HepG2 (cell line): ENCODE results near the gene ACADVL. TPM values are rescaled to one million over a fixed set of nuclear protein-coding genes. Genes with fewer than 3 reads are reported as not detected.

Experiments used
- ATAC-seq: fragments of 200-7000 bp; cut with Tn5 transposase; 3 replicates; pipeline ENCODE4 v1.9.1; 2020; ENCODE audit warnings: mild to moderate bottlenecking, moderate library complexity
- BruUV-seq: library from RNA; stranded (reverse); fragments of 400-500 nt; replicated peaks from 2 replicates; lab custom pipeline; 2021; lab: Mats Ljungman, UMichigan
- CTCF ChIA-PET: fragments of 300-600 bp; formaldehyde crosslinking; extraction: SDS; loops from one replicate; lab custom pipeline; 2021; ENCODE audit warnings: low total read pairs, inconsistent platforms, low intra/inter-chr PET ratio; lab: Yijun Ruan, JAX
- POLR2A ChIA-PET: fragments of 350-600 bp; sonication (Branson Sonifier 250); formaldehyde crosslinking; loops from one replicate; lab custom pipeline; 2020; ENCODE audit warnings: antibody characterized with exemption, inconsistent platforms; lab: Yijun Ruan, JAX
- DNase-seq: peaks from one replicate; pipeline ENCODE4 v3.0.0-alpha.2; 2015; ENCODE audit warnings: low spot score
- FAIRE-seq: peaks from 3 replicates; lab custom pipeline; 2011; peaks lifted over from hg19 to GRCh38; lab: Jason Lieb, UNC
- H2AFZ ChIP-seq: one replicate; pipeline ENCODE4 v1.6.1; 2011; ENCODE audit warnings: low read length, inconsistent platforms
- H3K27ac ChIP-seq: fragments of 300-600 bp; 3 replicates; pipeline ENCODE4 v1.8.0; 2011; ENCODE audit warnings: mixed run types, mild to moderate bottlenecking, mixed read lengths, low read length, inconsistent platforms; ENCODE audit not compliant: insufficient read depth; ENCODE audit errors: extremely low read length
- H3K27me3 ChIP-seq, 2 experiments: fragments of 200-600 bp in 1 of 2; 2 replicates in 1 of 2; 3 replicates in 1 of 2; pipeline versions ENCODE4 v1.6.0 to v1.8.0; 2011; ENCODE audit warnings: low read length in 2 of 2, mild to moderate bottlenecking in 2 of 2, moderate library complexity in 2 of 2, inconsistent platforms in 1 of 2; ENCODE audit not compliant: insufficient read depth in 2 of 2, control insufficient read depth in 1 of 2
- H3K36me3 ChIP-seq, 2 experiments: fragments of 200-600 bp in 1 of 2; replicated peaks in 1 of 2; 2 replicates in 1 of 2; 3 replicates in 1 of 2; pipeline versions ENCODE4 v1.5.1 to v1.8.0; 2011; ENCODE audit warnings: low read length in 2 of 2, inconsistent platforms in 1 of 2; ENCODE audit not compliant: insufficient read depth in 2 of 2, control insufficient read depth in 1 of 2
- H3K4me1 ChIP-seq: 2 replicates; pipeline ENCODE4 v1.5.1; 2012; ENCODE audit warnings: low read length, inconsistent platforms; ENCODE audit not compliant: insufficient read depth
- H3K4me2 ChIP-seq: 2 replicates; pipeline ENCODE4 v1.6.0; 2011; ENCODE audit warnings: low read depth, low read length, inconsistent platforms
- H3K4me3 ChIP-seq, 3 experiments: fragments of 200-600 bp in 1 of 3; sonication (generic), shearing (Covaris generic) in 1 of 3; replicated peaks in 1 of 3; 2 replicates each; pipeline ENCODE4 v1.5.1; 2011 to 2016; ENCODE audit warnings: low read length in 3 of 3, inconsistent platforms in 2 of 3, low read depth in 2 of 3, mild to moderate bottlenecking in 2 of 3, control low read depth in 1 of 3, mixed read lengths in 1 of 3; ENCODE audit not compliant: insufficient read depth in 1 of 3
- H3K79me2 ChIP-seq: one replicate; pipeline ENCODE4 v1.6.1; 2011; ENCODE audit warnings: low read length, inconsistent platforms; ENCODE audit not compliant: insufficient read depth
- H3K9ac ChIP-seq: 2 replicates; pipeline ENCODE4 v1.6.0; 2011; ENCODE audit warnings: mild to moderate bottlenecking, low read depth, low read length, inconsistent platforms; ENCODE audit not compliant: insufficient read depth
- H3K9me3 ChIP-seq: 2 replicates; pipeline ENCODE4 v1.5.1; 2012; ENCODE audit warnings: mild to moderate bottlenecking, low read length
- H4K20me1 ChIP-seq: 2 replicates; pipeline ENCODE4 v1.6.0; 2011; ENCODE audit warnings: inconsistent platforms, mild to moderate bottlenecking, low read length, moderate library complexity; ENCODE audit not compliant: insufficient read depth
- KLF9 ChIP-seq: IDR thresholded peaks from 2 replicates; pipeline ENCODE4 v1.6.1; 2016; ENCODE audit warnings: low read depth
- MAF1 ChIP-seq: sonication (generic); formaldehyde crosslinking; IDR thresholded peaks from 2 replicates; pipeline ENCODE4 v1.5.0; 2020; ENCODE audit warnings: missing genetic modification reagents, borderline replicate concordance
- MIER2 ChIP-seq: IDR thresholded peaks from 2 replicates; pipeline ENCODE4 v1.6.1; 2016; ENCODE audit warnings: missing biosample characterization, missing genetic modification reagents
- RORA ChIP-seq: sonication (generic); formaldehyde crosslinking; IDR thresholded peaks from 2 replicates; pipeline ENCODE4 v1.5.0; 2020; ENCODE audit warnings: mild to moderate bottlenecking, missing genetic modification reagents, moderate library complexity
- ZBTB38 ChIP-seq: sonication (generic); formaldehyde crosslinking; IDR thresholded peaks from 2 replicates; pipeline ENCODE4 v1.5.1; 2020; ENCODE audit warnings: mild to moderate bottlenecking, missing genetic modification reagents
- ZNF768 ChIP-seq: sonication (generic); formaldehyde crosslinking; IDR thresholded peaks from 2 replicates; pipeline ENCODE4 v1.4.0; 2020; ENCODE audit warnings: missing genetic modification reagents
- ZSCAN20 ChIP-seq: sonication (generic); formaldehyde crosslinking; IDR thresholded peaks from 2 replicates; pipeline ENCODE4 v1.4.0; 2020; ENCODE audit warnings: missing genetic modification reagents, mild to moderate bottlenecking, borderline replicate concordance
- ZSCAN22 ChIP-seq: sonication (generic); formaldehyde crosslinking; IDR thresholded peaks from 2 replicates; pipeline ENCODE4 v1.4.0; 2020; ENCODE audit warnings: mild to moderate bottlenecking, missing genetic modification reagents
- WGBS: methylation state at CpG from one replicate; pipeline ENCODE4 v1.1.6; 2017; ENCODE audit warnings: low lambda C conversion rate; 5-methylcytosine and 5-hydroxymethylcytosine counted together
- in situ Hi-C: cut with HindIII; loops from 2 replicates; pipeline ENCODE4 v1.10.0; 2017; ENCODE audit warnings: low pct_unique_long_range_greater_than_20kb; ENCODE audit not compliant: extremely low pct_ligation_motif_present
- intact Hi-C: fragments of 100-400 bp; cut with micrococcal nuclease; formaldehyde crosslinking; loops from one replicate; pipeline ENCODE4 v1.10.0; 2022; ENCODE audit not compliant: unreplicated experiment
- polyA plus RNA-seq, 8 experiments: library from polyadenylated mRNA; depleted of rRNA in 3 of 8; stranded (reverse) in 7 of 8; unstranded in 1 of 8; fragments of >200 nt; fragmentation: Illumina TruSeq in 4 of 8; extraction: Trizol in 4 of 8; gene quantifications; 2 replicates each; pipeline versions ENCODE4 v1.2.1 to v1.2.3, GENCODE V29; 2011 to 2016; ENCODE audit warnings: low read depth in 4 of 8, missing spikeins in 1 of 8, mixed read lengths in 1 of 8; ENCODE audit not compliant: insufficient read depth in 1 of 8
- total RNA-seq, 5 experiments: library from RNA; depleted of rRNA; stranded (reverse); fragments of >200 nt; fragmentation: Illumina TruSeq; extraction: Trizol; gene quantifications; 2 replicates each; pipeline ENCODE4 v1.2.3, GENCODE V29; 2016; ENCODE audit warnings: low read depth in 1 of 5
- TF ChIP-seq, protein P1 (sequence below): sonication (generic); formaldehyde crosslinking; IDR thresholded peaks from 2 replicates; pipeline ENCODE4 v1.5.0; 2020; ENCODE audit warnings: mild to moderate bottlenecking, missing genetic modification reagents, borderline replicate concordance
- TF ChIP-seq, protein P2 (sequence below): sonication (generic); formaldehyde crosslinking; IDR thresholded peaks from 2 replicates; pipeline ENCODE4 v1.5.1; 2020; ENCODE audit warnings: missing genetic modification reagents, mild to moderate bottlenecking, borderline replicate concordance
- TF ChIP-seq, protein P3 (sequence below): sonication (generic); formaldehyde crosslinking; IDR thresholded peaks from 2 replicates; pipeline ENCODE4 v1.5.1; 2020; ENCODE audit warnings: mild to moderate bottlenecking, missing genetic modification reagents, moderate library complexity

Gene ACADVL
- total and polyA plus RNA-seq, 2 of the 13 experiments (the other 11 are each of a cell fraction or from before 2014, with no cell fraction given) = 219 to 412 TPM

DNA sequence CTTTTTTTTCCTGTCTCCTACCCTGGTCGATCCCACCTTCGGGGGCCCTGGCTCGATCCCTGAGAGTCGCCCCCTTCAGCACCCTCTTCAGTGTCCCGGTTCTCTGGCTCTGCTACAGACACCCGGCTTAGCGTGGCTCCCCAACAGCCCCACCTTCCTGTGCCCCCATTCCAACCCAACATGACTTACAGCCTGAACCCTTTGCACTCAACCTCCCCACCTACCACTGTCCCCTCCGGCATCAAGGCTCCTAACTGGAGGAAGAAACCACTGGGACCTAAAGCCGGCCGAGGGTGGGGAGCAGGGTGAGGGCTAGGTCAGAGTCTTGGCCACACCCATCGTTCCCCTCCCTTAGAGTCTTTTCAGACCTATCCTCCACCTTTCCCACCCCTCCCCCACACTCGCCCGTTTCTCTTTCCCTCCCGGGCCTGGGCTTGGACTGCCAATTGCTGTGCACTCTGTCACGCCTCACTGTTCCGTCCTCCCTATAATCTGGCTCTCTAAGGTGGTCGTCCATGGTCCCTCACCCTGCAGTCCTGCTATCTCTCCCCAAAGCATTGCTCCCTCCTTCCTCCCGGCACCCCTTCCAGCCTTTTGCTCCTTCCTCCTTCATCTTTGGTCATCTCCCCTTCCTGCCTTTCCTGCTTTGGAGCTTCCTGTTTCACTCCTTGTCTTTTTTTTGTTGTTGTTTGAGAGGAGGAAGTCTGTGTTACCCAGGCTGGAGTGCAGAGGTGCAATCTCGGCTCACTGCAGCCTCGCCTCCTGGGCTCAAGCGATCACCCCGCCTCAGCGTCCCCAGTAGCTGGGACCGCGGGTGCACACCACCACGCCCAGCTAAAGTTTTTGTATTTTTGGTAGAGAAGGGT is 43.4 kb downstream of the ACADVL start:
- TF ChIP-seq, protein P1, sequence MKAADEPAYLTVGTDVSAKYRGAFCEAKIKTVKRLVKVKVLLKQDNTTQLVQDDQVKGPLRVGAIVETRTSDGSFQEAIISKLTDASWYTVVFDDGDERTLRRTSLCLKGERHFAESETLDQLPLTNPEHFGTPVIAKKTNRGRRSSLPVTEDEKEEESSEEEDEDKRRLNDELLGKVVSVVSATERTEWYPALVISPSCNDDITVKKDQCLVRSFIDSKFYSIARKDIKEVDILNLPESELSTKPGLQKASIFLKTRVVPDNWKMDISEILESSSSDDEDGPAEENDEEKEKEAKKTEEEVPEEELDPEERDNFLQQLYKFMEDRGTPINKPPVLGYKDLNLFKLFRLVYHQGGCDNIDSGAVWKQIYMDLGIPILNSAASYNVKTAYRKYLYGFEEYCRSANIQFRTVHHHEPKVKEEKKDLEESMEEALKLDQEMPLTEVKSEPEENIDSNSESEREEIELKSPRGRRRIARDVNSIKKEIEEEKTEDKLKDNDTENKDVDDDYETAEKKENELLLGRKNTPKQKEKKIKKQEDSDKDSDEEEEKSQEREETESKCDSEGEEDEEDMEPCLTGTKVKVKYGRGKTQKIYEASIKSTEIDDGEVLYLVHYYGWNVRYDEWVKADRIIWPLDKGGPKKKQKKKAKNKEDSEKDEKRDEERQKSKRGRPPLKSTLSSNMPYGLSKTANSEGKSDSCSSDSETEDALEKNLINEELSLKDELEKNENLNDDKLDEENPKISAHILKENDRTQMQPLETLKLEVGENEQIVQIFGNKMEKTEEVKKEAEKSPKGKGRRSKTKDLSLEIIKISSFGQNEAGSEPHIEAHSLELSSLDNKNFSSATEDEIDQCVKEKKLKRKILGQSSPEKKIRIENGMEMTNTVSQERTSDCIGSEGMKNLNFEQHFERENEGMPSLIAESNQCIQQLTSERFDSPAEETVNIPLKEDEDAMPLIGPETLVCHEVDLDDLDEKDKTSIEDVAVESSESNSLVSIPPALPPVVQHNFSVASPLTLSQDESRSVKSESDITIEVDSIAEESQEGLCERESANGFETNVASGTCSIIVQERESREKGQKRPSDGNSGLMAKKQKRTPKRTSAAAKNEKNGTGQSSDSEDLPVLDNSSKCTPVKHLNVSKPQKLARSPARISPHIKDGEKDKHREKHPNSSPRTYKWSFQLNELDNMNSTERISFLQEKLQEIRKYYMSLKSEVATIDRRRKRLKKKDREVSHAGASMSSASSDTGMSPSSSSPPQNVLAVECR (CRISPR knock-in tag) = no peak
- TF ChIP-seq KLF9 (CRISPR knock-in tag) = no peak
- no peak for TF ChIP-seq MIER2
- TF ChIP-seq ZNF768 (CRISPR knock-in tag) = peak; percentile 35; the same call in 1 of the 2 replicates
- TF ChIP-seq ZSCAN22 (CRISPR knock-in tag) = no peak
- TF ChIP-seq RORA (CRISPR knock-in tag) = no peak
- TF ChIP-seq, protein P2, sequence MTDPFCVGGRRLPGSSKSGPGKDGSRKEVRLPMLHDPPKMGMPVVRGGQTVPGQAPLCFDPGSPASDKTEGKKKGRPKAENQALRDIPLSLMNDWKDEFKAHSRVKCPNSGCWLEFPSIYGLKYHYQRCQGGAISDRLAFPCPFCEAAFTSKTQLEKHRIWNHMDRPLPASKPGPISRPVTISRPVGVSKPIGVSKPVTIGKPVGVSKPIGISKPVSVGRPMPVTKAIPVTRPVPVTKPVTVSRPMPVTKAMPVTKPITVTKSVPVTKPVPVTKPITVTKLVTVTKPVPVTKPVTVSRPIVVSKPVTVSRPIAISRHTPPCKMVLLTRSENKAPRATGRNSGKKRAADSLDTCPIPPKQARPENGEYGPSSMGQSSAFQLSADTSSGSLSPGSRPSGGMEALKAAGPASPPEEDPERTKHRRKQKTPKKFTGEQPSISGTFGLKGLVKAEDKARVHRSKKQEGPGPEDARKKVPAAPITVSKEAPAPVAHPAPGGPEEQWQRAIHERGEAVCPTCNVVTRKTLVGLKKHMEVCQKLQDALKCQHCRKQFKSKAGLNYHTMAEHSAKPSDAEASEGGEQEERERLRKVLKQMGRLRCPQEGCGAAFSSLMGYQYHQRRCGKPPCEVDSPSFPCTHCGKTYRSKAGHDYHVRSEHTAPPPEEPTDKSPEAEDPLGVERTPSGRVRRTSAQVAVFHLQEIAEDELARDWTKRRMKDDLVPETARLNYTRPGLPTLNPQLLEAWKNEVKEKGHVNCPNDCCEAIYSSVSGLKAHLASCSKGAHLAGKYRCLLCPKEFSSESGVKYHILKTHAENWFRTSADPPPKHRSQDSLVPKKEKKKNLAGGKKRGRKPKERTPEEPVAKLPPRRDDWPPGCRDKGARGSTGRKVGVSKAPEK = no peak
- no peak for TF ChIP-seq MAF1 (CRISPR knock-in tag)
- no peak for TF ChIP-seq ZSCAN20
- TF ChIP-seq, protein P3, sequence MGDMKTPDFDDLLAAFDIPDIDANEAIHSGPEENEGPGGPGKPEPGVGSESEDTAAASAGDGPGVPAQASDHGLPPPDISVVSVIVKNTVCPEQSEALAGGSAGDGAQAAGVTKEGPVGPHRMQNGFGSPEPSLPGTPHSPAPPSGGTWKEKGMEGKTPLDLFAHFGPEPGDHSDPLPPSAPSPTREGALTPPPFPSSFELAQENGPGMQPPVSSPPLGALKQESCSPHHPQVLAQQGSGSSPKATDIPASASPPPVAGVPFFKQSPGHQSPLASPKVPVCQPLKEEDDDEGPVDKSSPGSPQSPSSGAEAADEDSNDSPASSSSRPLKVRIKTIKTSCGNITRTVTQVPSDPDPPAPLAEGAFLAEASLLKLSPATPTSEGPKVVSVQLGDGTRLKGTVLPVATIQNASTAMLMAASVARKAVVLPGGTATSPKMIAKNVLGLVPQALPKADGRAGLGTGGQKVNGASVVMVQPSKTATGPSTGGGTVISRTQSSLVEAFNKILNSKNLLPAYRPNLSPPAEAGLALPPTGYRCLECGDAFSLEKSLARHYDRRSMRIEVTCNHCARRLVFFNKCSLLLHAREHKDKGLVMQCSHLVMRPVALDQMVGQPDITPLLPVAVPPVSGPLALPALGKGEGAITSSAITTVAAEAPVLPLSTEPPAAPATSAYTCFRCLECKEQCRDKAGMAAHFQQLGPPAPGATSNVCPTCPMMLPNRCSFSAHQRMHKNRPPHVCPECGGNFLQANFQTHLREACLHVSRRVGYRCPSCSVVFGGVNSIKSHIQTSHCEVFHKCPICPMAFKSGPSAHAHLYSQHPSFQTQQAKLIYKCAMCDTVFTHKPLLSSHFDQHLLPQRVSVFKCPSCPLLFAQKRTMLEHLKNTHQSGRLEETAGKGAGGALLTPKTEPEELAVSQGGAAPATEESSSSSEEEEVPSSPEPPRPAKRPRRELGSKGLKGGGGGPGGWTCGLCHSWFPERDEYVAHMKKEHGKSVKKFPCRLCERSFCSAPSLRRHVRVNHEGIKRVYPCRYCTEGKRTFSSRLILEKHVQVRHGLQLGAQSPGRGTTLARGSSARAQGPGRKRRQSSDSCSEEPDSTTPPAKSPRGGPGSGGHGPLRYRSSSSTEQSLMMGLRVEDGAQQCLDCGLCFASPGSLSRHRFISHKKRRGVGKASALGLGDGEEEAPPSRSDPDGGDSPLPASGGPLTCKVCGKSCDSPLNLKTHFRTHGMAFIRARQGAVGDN (CRISPR knock-in tag) = 0 out of 2 replicates have a peak, but pooled peaks have one; percentile 4
- peak; percentile 30; the same call in 1 of the 2 replicates for TF ChIP-seq ZBTB38 (CRISPR knock-in tag)
- no peaks in the 10 kb centered on the region for H3K27me3 ChIP-seq
- no peak overlapping the region for H3K4me3 ChIP-seq
- H3K27ac ChIP-seq = no peak overlapping the region
- BruUV-seq = no TSS peak
- no peak overlapping the region for H3K4me2 ChIP-seq
- ChIA-PET POLR2A (interaction anchor here (0.8 to 3.2 kb wide), 4 partner anchors 9 to 29 kb away, joined by 3 to 18 read pairs (median 10); partner anchors contain the start of genes CTDNEP1, DVL2, ELP5 and SLC2A4), CTCF (no interaction called here)
- FAIRE-seq (no peak), DNase-seq (no peak), ATAC-seq (no peak)
- H3K9me3 ChIP-seq = no peaks in the 10 kb centered on the region
- no peaks in the 10 kb centered on the region for H3K79me2 ChIP-seq
- no peak overlapping the region for H2AFZ ChIP-seq
- no peaks in the 10 kb centered on the region for H4K20me1 ChIP-seq
- intact Hi-C loops (no loop called here), in situ Hi-C loops (no loop called here)
- no peaks in the 10 kb centered on the region for H3K36me3 ChIP-seq
- peaks cover 63% of the 10 kb centered on the region for H3K4me1 ChIP-seq
- WGBS = 87% methylated on average over 26 of the region's 26 CpGs
- no peak overlapping the region for H3K9ac ChIP-seq
